K562 (cell line): ENCODE results near the gene CLDN34. TPM values are rescaled to one million over a fixed set of nuclear protein-coding genes. Genes with fewer than 3 reads are reported as not detected.

Experiments used
- ATAC-seq: fragments of 200-7000 bp; cut with Tn5 transposase; 3 replicates; pipeline ENCODE4 v1.9.1; 2020; ENCODE audit warnings: moderate library complexity
- BruUV-seq: library from RNA; stranded (reverse); fragments of 400-500 nt; replicated peaks from 2 replicates; lab custom pipeline; 2021; lab: Mats Ljungman, UMichigan
- CTCF ChIA-PET: fragments of 300-600 bp; formaldehyde crosslinking; extraction: SDS; loops from one replicate; lab custom pipeline; 2021; ENCODE audit warnings: low intra/inter-chr PET ratio; lab: Yijun Ruan, JAX
- POLR2A ChIA-PET: fragments of 300-600, 350-650 bp; sonication (Branson Sonifier 250); formaldehyde crosslinking; extraction: SDS; loops from one replicate; lab custom pipeline; 2021; ENCODE audit warnings: antibody characterized with exemption, inconsistent platforms; lab: Yijun Ruan, JAX
- DNase-seq, 4 experiments: peaks; one replicate each; pipeline versions ENCODE4 v3.0.0 to v3.0.0-alpha.2; 2011 to 2018; ENCODE audit warnings: low spot score in 3 of 4, mixed read lengths in 3 of 4; ENCODE audit errors: extremely low read depth in 1 of 4
- FAIRE-seq: peaks from 2 replicates; lab custom pipeline; 2011; peaks lifted over from hg19 to GRCh38; lab: Jason Lieb, UNC
- H2AFZ ChIP-seq: 2 replicates; pipeline ENCODE4 v1.6.0; 2011; ENCODE audit warnings: low read depth, low read length, control low read depth, inconsistent platforms
- H3K27ac ChIP-seq: fragments of 200-600 bp; 3 replicates; pipeline ENCODE4 v1.8.0; 2011; ENCODE audit warnings: low read depth, mild to moderate bottlenecking, control low read depth, inconsistent platforms, low read length, moderate library complexity, mixed read lengths; ENCODE audit errors: extremely low read depth
- H3K27me3 ChIP-seq, 2 experiments: fragments of 300-600 bp in 1 of 2; 2 replicates in 1 of 2; 3 replicates in 1 of 2; pipeline versions ENCODE4 v1.6.0 to v1.8.0; 2011; ENCODE audit warnings: inconsistent platforms in 2 of 2, low read length in 2 of 2, mild to moderate bottlenecking in 1 of 2, mixed read lengths in 1 of 2, moderate library complexity in 1 of 2; ENCODE audit not compliant: control insufficient read depth in 2 of 2, insufficient read depth in 2 of 2
- H3K36me3 ChIP-seq: fragments of 300-600 bp; 3 replicates; pipeline ENCODE4 v1.8.0; 2011; ENCODE audit warnings: mild to moderate bottlenecking, low read length, inconsistent platforms; ENCODE audit not compliant: control insufficient read depth, insufficient read depth
- H3K4me1 ChIP-seq, 2 experiments: fragments of 200-600 bp in 1 of 2; replicated peaks in 1 of 2; 2 replicates in 1 of 2; 3 replicates in 1 of 2; pipeline versions ENCODE4 v1.5.1 to v1.8.0; 2011; ENCODE audit warnings: inconsistent platforms in 2 of 2, low read length in 2 of 2, mild to moderate bottlenecking in 1 of 2, mixed read lengths in 1 of 2, moderate library complexity in 1 of 2; ENCODE audit not compliant: control insufficient read depth in 2 of 2, insufficient read depth in 2 of 2
- H3K4me2 ChIP-seq: 2 replicates; pipeline ENCODE4 v1.6.1; 2011; ENCODE audit warnings: low read length, control low read depth, inconsistent platforms, mixed read lengths; ENCODE audit not compliant: insufficient read depth
- H3K4me3 ChIP-seq: fragments of 200-600 bp; sonication (generic), shearing (Covaris generic); 2 replicates; pipeline ENCODE4 v1.5.1; 2016; ENCODE audit warnings: control low read depth, inconsistent platforms
- H3K79me2 ChIP-seq: fragments of 200-600 bp; 3 replicates; pipeline ENCODE4 v1.8.0; 2011; ENCODE audit warnings: low read length, inconsistent platforms; ENCODE audit not compliant: control insufficient read depth, insufficient read depth
- H3K9ac ChIP-seq, 2 experiments: 2 replicates each; pipeline versions ENCODE4 v1.6.0 to v1.6.1; 2011; ENCODE audit warnings: low read depth in 2 of 2, low read length in 2 of 2, control low read depth in 1 of 2, inconsistent platforms in 1 of 2, mild to moderate bottlenecking in 1 of 2, mixed read lengths in 1 of 2; ENCODE audit not compliant: insufficient read depth in 1 of 2
- H3K9me1 ChIP-seq: one replicate; pipeline ENCODE4 v1.6.0; 2011; ENCODE audit warnings: inconsistent platforms, mild to moderate bottlenecking, low read length, moderate library complexity; ENCODE audit not compliant: control insufficient read depth, insufficient read depth
- H3K9me3 ChIP-seq: replicated peaks from 2 replicates; pipeline ENCODE4 v1.5.1; 2011; ENCODE audit warnings: low read depth, low read length, inconsistent platforms; ENCODE audit not compliant: control insufficient read depth, insufficient read depth
- H4K20me1 ChIP-seq: replicated peaks from 2 replicates; pipeline ENCODE4 v1.6.1; 2011; ENCODE audit warnings: low read length, inconsistent platforms, mixed read lengths; ENCODE audit not compliant: control insufficient read depth, insufficient read depth
- CHCHD3 ChIP-seq: fragments of 250-450 bp; sonication (Bioruptor Pico); IDR thresholded peaks from 2 replicates; pipeline ENCODE4 v2.1.2; 2022; ENCODE audit warnings: mild to moderate bottlenecking
- CREB1 ChIP-seq, 2 experiments: sonication (generic) in 1 of 2; formaldehyde crosslinking in 1 of 2; IDR thresholded peaks; 2 replicates each; pipeline versions ENCODE4 v1.6.1 to v1.8.0; 2012 to 2022; ENCODE audit warnings: inconsistent platforms in 1 of 2, mild to moderate bottlenecking in 1 of 2, missing genetic modification reagents in 1 of 2, moderate library complexity in 1 of 2
- HDAC2 ChIP-seq: fragments of 450-650 bp; IDR thresholded peaks from 2 replicates; pipeline ENCODE4 v1.6.1; 2016; ENCODE audit warnings: mild to moderate bottlenecking
- MAFG ChIP-seq: fragments of 450-650 bp; conservative IDR thresholded peaks from 2 replicates; pipeline ENCODE4 v1.6.1; 2016; ENCODE audit warnings: missing genetic modification characterization, missing compliant biosample characterization
- PCBP1 ChIP-seq: fragments of 200-400 bp; formaldehyde crosslinking; IDR thresholded peaks from 2 replicates; pipeline ENCODE4 v1.6.1; 2018; ENCODE audit warnings: mild to moderate bottlenecking, low read depth, low read length; ENCODE audit not compliant: poor library complexity, severe bottlenecking
- POLR2B ChIP-seq: fragments of 450-650 bp; IDR thresholded peaks from 2 replicates; pipeline ENCODE4 v1.6.1; 2018; ENCODE audit warnings: low read depth; ENCODE audit not compliant: partially characterized antibody
- PTBP1 ChIP-seq: fragments of 200-400 bp; formaldehyde crosslinking; IDR thresholded peaks from 2 replicates; pipeline ENCODE4 v1.6.1; 2017; ENCODE audit warnings: low read depth, low read length
- RBM39 ChIP-seq: fragments of 200-400 bp; formaldehyde crosslinking; optimal IDR thresholded peaks from 2 replicates; pipeline ENCODE3; 2018; ENCODE audit warnings: low read depth, low read length
- SMARCB1 ChIP-seq: IDR thresholded peaks from 2 replicates; pipeline ENCODE4 v1.6.1; 2011; ENCODE audit warnings: improper control_type of control experiment, low read depth; ENCODE audit not compliant: insufficient read length
- SREBF1 ChIP-seq: fragments of 150-350 bp; IDR thresholded peaks from 2 replicates; pipeline ENCODE4 v1.6.1; 2014; ENCODE audit warnings: antibody characterized with exemption, low read depth, low read length, borderline replicate concordance
- ZFX ChIP-seq: sonication (generic); formaldehyde crosslinking; IDR thresholded peaks from 2 replicates; pipeline ENCODE4 v1.8.0; 2022; ENCODE audit warnings: mild to moderate bottlenecking, missing genetic modification reagents, moderate library complexity
- ZNF217 ChIP-seq: sonication (generic); formaldehyde crosslinking; IDR thresholded peaks from 2 replicates; pipeline ENCODE4 v1.8.0; 2022; ENCODE audit warnings: mild to moderate bottlenecking, missing genetic modification reagents
- ZNF764 ChIP-seq: fragments of 250-450 bp; sonication (Bioruptor Pico); IDR thresholded peaks from 2 replicates; pipeline ENCODE4 v1.4.0; 2020; ENCODE audit warnings: low read depth, mild to moderate bottlenecking, moderate library complexity
- WGBS: fragments of 100-300 bp; shearing (Covaris generic); methylation state at CpG from one replicate; pipeline ENCODE4 v1.1.6; 2016; ENCODE audit warnings: low coverage, mixed read lengths; ENCODE audit not compliant: insufficient coverage; ENCODE audit errors: missing lambda C conversion rate; 5-methylcytosine and 5-hydroxymethylcytosine counted together
- in situ Hi-C: fragments of 300-500 bp; cut with MboI; formaldehyde crosslinking; loops from 4 replicates; pipeline ENCODE4 v1.15.0; 2018; ENCODE audit warnings: inconsistent platforms, mixed read lengths
- intact Hi-C: fragments of 100-400 bp; cut with micrococcal nuclease; formaldehyde crosslinking; loops from 2 replicates; pipeline ENCODE4 v1.14.2; 2022
- polyA plus RNA-seq, 8 experiments: library from polyadenylated mRNA; depleted of rRNA in 4 of 8; stranded (reverse) in 5 of 8; unstranded in 3 of 8; fragments of >200 nt; fragmentation: Nextera tagmentation in 2 of 8; fragmentation: Illumina TruSeq in 1 of 8; extraction: Ambion mirVana in 2 of 8; extraction: Trizol in 1 of 8; gene quantifications; 2 replicates each; pipeline versions ENCODE4 v1.2.1 to v1.2.3, GENCODE V29; 2011 to 2014; ENCODE audit warnings: inconsistent platforms in 1 of 8, missing spikeins in 1 of 8
- total RNA-seq, 7 experiments: library from RNA; depleted of rRNA in 6 of 7; stranded (reverse); fragments of >200 nt in 6 of 7; fragmentation: Illumina TruSeq in 2 of 7; extraction: Trizol in 2 of 7; gene quantifications; 2 replicates each; pipeline versions ENCODE4 v1.2.1 to v1.2.3, GENCODE V29; 2011 to 2021; ENCODE audit warnings: low replicate concordance in 1 of 7
- TF ChIP-seq, protein P1 (sequence below): fragments of 200-800 bp; sonication (Bioruptor generic); IDR thresholded peaks from 2 replicates; pipeline ENCODE4 v1.6.1; 2017; ENCODE audit warnings: missing genetic modification characterization, missing compliant biosample characterization
- TF ChIP-seq, protein P2 (sequence below): sonication (generic); formaldehyde crosslinking; IDR thresholded peaks from 2 replicates; pipeline ENCODE4 v1.8.1; 2022; ENCODE audit warnings: missing genetic modification reagents
- TF ChIP-seq, protein P3 (sequence below): fragments of 250-450 bp; sonication (Bioruptor Pico); IDR thresholded peaks from 2 replicates; pipeline ENCODE4 v1.9.0; 2021; ENCODE audit warnings: mild to moderate bottlenecking

Gene CLDN34
- total and polyA plus RNA-seq, 9 of the 15 experiments (the other 6 are each of a cell fraction or from before 2014, with no cell fraction given): not detected

DNA sequence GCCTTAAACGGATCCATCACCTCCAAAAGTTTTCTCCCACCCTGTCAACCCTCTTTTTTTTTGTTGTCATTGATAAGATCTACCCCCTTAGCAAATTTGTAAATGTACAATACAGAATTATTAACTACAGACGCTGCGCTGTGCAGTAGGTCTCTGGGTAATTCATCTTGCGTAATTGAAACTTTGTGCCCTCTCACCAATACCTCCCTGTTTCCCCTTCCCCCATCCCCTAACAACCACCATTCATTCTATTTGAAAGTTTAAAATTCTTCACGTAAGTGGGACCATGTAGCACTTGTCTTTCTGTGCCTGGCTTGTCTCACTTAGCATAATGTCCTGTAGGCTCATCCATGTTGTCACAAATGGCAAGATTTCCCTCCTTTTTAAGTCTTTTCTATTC, 45.8 kb upstream of the CLDN34 start:
- no peaks in the 10 kb centered on the region for H3K9me3 ChIP-seq
- ChIA-PET CTCF (no interaction called here), POLR2A (no interaction called here)
- DNase-seq: no peak
- H3K79me2 ChIP-seq: no peaks in the 10 kb centered on the region
- H3K4me2 ChIP-seq: no peak overlapping the region
- no peak overlapping the region for H2AFZ ChIP-seq
- no TSS peak for BruUV-seq
- no peak for FAIRE-seq
- peaks cover 0 to 14% of the 10 kb centered on the region in 2 experiments; a peak in 2 of 5 replicates for H3K27me3 ChIP-seq
- TF ChIP-seq ZFX (CRISPR knock-in tag) (no peak), RBM39 (no peak), PTBP1 (no peak), MAFG (tag) (no peak), ZNF764 (no peak), CREB1 (IDR thresholded peaks at IDR 0.05) (no peak), CREB1 (CRISPR knock-in tag; IDR thresholded peaks at IDR 0.05) (no peak), PCBP1 (no peak), HDAC2 (no peak), SMARCB1 (no peak), SREBF1 (no peak), ZNF217 (CRISPR knock-in tag) (no peak), POLR2B (no peak), CHCHD3 (CRISPR knock-in tag) (no peak)
- TF ChIP-seq, protein P1, sequence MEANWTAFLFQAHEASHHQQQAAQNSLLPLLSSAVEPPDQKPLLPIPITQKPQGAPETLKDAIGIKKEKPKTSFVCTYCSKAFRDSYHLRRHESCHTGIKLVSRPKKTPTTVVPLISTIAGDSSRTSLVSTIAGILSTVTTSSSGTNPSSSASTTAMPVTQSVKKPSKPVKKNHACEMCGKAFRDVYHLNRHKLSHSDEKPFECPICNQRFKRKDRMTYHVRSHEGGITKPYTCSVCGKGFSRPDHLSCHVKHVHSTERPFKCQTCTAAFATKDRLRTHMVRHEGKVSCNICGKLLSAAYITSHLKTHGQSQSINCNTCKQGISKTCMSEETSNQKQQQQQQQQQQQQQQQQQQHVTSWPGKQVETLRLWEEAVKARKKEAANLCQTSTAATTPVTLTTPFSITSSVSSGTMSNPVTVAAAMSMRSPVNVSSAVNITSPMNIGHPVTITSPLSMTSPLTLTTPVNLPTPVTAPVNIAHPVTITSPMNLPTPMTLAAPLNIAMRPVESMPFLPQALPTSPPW (CRISPR knock-in tag): no peak
- TF ChIP-seq, protein P2, sequence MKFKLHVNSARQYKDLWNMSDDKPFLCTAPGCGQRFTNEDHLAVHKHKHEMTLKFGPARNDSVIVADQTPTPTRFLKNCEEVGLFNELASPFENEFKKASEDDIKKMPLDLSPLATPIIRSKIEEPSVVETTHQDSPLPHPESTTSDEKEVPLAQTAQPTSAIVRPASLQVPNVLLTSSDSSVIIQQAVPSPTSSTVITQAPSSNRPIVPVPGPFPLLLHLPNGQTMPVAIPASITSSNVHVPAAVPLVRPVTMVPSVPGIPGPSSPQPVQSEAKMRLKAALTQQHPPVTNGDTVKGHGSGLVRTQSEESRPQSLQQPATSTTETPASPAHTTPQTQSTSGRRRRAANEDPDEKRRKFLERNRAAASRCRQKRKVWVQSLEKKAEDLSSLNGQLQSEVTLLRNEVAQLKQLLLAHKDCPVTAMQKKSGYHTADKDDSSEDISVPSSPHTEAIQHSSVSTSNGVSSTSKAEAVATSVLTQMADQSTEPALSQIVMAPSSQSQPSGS (CRISPR knock-in tag): no peak
- TF ChIP-seq, protein P3, sequence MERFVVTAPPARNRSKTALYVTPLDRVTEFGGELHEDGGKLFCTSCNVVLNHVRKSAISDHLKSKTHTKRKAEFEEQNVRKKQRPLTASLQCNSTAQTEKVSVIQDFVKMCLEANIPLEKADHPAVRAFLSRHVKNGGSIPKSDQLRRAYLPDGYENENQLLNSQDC: no peak
- intact Hi-C loops: no loop called here
- no peaks in the 10 kb centered on the region for H3K4me1 ChIP-seq
- H3K9ac ChIP-seq: no peak overlapping the region
- ATAC-seq: no peak
- no peaks in the 10 kb centered on the region; the same call in 1 of the 2 replicates for H4K20me1 ChIP-seq
- in situ Hi-C loops: no loop called here
- H3K27ac ChIP-seq: no peak overlapping the region
- no peak overlapping the region for H3K4me3 ChIP-seq
- no peaks in the 10 kb centered on the region for H3K36me3 ChIP-seq
- 2% methylated on average over 5 of the region's 5 CpGs for WGBS
- peaks cover 2% of the 10 kb centered on the region for H3K9me1 ChIP-seq
